ENCODE data around the gene CHD9.

The CHD9 gene

GRCh38 chr16:53187775-53188174 is 133.0 kb downstream of the CHD9 start:
- no peak for DNase-seq (ENCODE audit: low read depth in 2 of 2)

- no peak for DNase-seq (ENCODE audit: low read depth in 2 of 2)
Measured at GRCh38 chr16:53191413-53191812, 136.6 kb downstream of the CHD9 start.

GRCh38 chr16:53198933-53199332 is 144.1 kb downstream of the CHD9 start:
- DNase-seq (ENCODE audit: low read depth in 2 of 2) = no peak

- DNase-seq (ENCODE audit: low read depth in 2 of 2) = no peak
Measured at GRCh38 chr16:53201900-53202299, 147.1 kb downstream of the CHD9 start.

- no peak for DNase-seq (ENCODE audit: low read depth in 2 of 2)
Measured at GRCh38 chr16:53202398-53202797, 147.6 kb downstream of the CHD9 start.

- DNase-seq (ENCODE audit: low read depth in 2 of 2) = no peak
Measured at GRCh38 chr16:53207810-53208752, 153.3 kb downstream of the CHD9 start.

GRCh38 chr16:53209429-53209828 is 154.6 kb downstream of the CHD9 start:
- no peak for DNase-seq (ENCODE audit: low read depth in 2 of 2)

GRCh38 chr16:53209877-53210276 is 155.1 kb downstream of the CHD9 start:
- DNase-seq (ENCODE audit: low read depth in 2 of 2) = no peak

- DNase-seq (ENCODE audit: low read depth in 2 of 2) = no peak
Measured at GRCh38 chr16:53211253-53211652, 156.5 kb downstream of the CHD9 start.

- DNase-seq (ENCODE audit: low read depth in 2 of 2) = no peak
Measured at GRCh38 chr16:53212893-53213223, 158.1 kb downstream of the CHD9 start.

- no peak for DNase-seq (ENCODE audit: low read depth in 2 of 2)
Measured at GRCh38 chr16:53213542-53213941, 158.8 kb downstream of the CHD9 start.

GRCh38 chr16:53216798-53217197 is 162.0 kb downstream of the CHD9 start:
- DNase-seq (ENCODE audit: low read depth in 2 of 2) = no peak

GRCh38 chr16:53219371-53219770 is 164.6 kb downstream of the CHD9 start:
- no peak for DNase-seq (ENCODE audit: low read depth in 2 of 2)

- no peak for DNase-seq (ENCODE audit: low read depth in 2 of 2)
Measured at GRCh38 chr16:53219795-53220454, 165.1 kb downstream of the CHD9 start.

GRCh38 chr16:53220585-53220984 is 165.8 kb downstream of the CHD9 start:
- DNase-seq (ENCODE audit: low read depth in 2 of 2) = no peak

- no peak for DNase-seq (ENCODE audit: low read depth in 2 of 2)
Measured at GRCh38 chr16:53224951-53225533, 170.3 kb downstream of the CHD9 start.

GRCh38 chr16:53232826-53233529 is 178.2 kb downstream of the CHD9 start:
- DNase-seq (ENCODE audit: low read depth in 2 of 2) = no peak

- no peak for DNase-seq (ENCODE audit: low read depth in 2 of 2)
Measured at GRCh38 chr16:53234836-53235235, 180.0 kb downstream of the CHD9 start.

- no peak for DNase-seq (ENCODE audit: low read depth in 2 of 2)
Measured at GRCh38 chr16:53235851-53236250, 181.1 kb downstream of the CHD9 start.

- DNase-seq (ENCODE audit: low read depth in 2 of 2) = no peak
Measured at GRCh38 chr16:53249331-53249730, 194.5 kb downstream of the CHD9 start.

GRCh38 chr16:53257001-53257400 is 202.2 kb downstream of the CHD9 start:
- DNase-seq (ENCODE audit: low read depth in 2 of 2) = no peak

- no peak for DNase-seq (ENCODE audit: low read depth in 2 of 2)
Measured at GRCh38 chr16:53258809-53259208, 204.0 kb downstream of the CHD9 start.
